HG02678 (cell line): Measurements from ENCODE around the gene CYBB.

Experiments used
- ATAC-seq: cut with Tn5 transposase; IDR thresholded peaks from one replicate; pipeline ENCODE4 v1.9.1; 2021; ENCODE audit warnings: mild to moderate bottlenecking, moderate library complexity; ENCODE audit not compliant: unreplicated experiment

The CYBB gene

DNA sequence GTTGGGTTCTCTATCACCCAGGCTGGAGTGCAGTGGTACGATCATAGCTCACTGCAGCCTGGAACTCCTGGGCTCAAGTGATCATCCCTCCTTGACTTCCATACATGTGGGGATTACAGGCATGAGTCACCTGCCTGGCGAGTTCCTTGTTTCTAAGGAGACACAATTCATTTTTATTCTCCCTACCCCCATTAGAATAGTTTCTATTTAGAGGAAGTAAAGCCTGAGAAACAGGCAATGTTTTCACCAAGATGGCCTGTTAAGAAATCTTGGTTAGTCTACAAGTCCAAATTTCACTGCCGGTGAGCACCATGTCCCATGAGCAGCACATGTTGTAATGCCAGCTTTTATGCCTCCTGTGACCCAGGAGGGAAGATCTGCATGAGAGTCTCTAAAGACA lies 5.7 kb downstream of the CYBB start:
- ATAC-seq: no peak

DNA sequence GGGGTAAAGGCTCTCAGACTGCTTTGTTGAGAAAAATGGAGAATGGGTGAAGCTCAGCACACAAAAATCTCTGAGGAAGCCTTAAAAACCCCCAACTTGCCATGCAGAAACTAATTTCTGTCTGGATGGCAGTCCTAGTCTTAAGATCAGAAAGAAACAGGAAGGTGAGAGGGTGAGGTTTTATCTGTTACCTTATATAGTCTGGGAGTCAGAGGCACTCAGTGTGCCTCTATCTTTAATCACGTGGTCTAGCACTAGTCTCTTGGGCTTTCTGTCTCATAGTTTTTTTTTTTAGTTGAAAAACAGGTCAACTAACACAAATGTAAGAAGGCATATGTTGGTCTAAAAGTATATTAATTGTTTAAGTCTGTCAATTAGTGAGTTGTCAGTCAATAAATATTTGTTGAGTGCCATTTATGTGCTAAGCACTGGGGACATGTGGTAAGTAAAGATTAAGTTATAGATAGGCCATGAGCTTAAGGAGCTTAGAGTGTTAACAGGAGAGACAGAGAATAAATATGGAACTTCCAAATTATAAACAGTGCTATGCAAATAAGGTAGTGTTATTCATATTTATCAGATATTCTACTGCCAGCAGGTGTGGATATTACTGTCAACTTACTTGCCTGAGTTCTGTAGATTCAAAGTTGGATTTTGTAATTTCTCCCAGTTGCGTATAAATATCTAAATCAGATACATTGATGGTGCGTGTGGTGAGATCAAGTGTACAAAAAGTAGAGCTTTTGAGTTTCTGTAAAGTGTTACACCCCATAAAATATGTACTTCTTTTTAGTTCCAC lies 7.0 kb downstream of the CYBB start:
- peak; percentile 78 for ATAC-seq

DNA sequence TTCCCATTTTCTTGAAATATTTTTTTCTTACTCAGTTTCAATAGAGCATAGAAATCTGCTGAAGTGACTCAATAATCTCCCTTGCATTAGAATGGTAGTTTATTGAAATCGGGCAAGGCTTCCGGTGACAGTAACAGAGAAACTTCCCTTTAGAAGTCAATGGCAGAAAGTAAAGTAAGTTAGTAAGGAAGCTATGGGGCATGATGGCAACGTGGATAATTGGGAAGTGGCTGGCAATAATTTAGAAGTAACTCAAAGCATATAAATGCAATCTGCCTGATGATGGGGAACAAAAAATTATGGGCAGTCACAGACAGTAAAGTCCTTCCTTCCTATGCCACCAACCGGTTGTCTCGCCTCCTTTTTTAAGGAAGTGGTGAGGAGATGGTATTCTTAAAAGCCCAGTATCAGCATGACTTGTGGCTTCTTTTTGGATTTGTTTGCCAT lies 7.6 kb downstream of the CYBB start:
- peak; percentile 59 for ATAC-seq

DNA sequence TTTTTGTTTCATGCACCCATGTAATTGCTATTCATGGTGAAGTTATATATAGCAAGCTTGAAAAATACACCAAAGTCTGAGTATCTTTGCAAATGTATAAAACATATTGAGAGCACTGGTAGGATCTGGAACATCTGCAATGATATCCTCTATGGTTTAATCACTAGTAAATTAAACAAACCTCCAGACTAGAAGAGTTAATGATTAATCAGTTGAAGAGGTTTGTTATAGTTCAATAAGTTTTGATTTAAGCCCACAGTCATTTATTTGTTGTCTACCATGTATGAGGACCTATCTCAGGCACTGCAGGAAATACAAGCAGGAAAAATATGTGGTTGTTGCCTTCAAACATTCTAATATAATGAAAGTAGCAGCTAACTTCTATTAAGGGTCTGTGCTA lies 16.5 kb downstream of the CYBB start:
- ATAC-seq: no peak

DNA sequence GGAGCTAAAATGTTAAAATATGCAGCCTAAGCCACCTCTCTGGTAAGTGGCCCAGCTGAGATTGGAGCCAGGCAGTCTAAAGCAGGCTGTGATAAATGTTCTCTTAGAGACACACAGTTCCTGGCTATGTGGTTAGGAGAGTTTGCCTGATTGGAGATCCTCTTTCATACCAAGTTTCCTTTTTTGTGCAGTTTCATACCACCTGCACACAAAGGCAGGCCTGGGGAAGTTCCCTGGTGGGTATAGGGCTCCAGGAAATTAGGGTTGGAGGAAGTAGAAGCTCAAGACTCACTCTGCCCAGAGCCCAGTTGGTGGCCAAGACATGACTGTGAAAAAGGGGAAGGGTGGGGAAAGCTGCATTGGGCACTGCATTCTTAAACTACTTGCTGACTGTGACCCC lies 16.9 kb downstream of the CYBB start:
- ATAC-seq: peak; percentile 75

DNA sequence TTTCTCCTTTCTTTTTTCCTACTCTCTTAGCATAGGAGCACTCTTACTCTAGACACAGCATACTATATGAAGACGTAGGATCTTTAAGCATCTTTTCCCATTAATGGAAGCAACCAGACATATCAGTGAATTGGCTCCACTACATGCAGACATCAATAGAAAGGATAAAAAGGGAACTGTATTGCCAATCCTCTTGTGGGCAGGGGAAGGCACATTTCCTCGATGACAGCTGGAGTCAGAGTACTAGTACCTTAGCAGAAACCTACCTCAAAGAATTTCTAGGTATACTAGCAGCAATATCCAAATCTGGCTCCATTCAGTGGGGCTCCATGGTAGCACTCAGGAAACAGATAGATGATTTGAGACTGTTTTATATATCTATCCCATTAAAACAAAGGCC lies 20.1 kb downstream of the CYBB start:
- no peak for ATAC-seq

DNA sequence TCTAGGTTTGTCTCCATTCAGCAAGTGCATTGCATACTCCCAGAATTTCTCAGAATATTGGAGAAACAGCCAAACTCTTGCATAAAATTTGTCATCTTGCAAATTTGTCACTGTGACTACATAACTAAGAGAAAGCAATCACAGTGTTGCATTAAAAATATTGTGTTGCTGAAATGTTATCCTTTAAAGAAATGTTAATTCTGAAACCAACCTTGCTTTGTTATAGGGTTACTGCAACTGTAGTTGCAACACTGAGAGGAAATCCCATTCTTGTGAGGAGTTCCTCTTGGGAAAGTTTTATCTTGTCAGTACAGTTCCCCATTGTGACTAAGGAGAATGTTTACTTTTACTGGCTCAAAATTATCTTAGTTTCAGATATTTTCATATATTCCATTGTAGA lies 20.9 kb downstream of the CYBB start:
- no peak for ATAC-seq

DNA sequence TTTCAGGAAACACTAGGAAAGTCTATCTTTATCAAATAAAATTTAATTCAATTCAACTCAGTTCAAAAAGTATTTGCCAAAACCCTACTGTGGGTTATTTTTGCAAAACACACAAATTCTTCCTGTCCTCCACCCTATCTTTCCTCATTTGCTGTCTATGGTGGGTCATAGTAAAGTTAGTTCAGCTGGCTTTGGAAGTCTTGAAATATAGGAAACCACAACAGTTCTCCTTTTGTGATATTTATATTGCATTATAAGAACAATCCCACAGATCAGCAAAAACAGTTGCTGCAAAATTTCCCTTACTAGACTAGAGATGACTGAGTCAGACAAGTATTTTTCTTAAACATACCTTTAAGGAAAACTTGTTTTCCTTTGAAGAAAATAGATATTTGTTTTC lies 22.2 kb downstream of the CYBB start:
- no peak for ATAC-seq

DNA sequence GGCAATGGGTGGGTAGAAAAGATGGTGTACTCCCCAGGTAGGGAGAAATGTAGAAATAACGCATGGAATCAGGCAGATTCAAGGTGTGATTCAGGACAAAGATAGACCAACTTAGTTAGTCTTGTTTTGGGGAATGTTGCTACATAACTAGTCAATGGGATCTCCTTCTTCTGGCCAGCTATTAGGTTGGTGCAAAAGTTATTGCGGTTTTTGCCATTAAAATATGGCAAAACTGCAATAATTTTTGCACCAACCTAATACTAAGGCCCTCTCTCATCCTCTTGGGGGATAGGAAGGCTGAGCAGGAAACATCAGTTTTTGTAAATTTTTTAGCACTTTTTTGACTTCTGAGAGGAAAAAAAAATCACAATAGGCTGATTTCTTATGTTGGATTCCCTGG lies 23.2 kb downstream of the CYBB start:
- no peak for ATAC-seq

DNA sequence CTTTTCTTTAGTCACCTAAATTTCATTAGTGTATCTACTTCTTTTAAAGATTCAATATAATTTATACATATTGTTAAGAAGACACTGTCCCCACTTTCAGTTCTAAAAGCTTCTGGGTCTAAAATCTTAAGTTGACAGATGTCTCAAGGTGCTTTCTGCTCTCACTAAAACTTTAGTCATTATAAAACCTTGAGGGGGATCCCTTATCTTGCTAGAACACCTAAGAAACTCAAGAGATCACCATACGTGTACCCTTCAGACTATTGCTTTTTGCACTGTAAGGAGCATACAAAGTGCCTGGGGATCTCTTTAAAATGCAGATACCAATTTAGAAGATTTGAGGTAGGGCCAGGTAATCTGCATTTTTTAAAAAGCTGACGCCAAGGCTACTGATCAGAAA lies 30.1 kb downstream of the CYBB start:
- no peak for ATAC-seq

DNA sequence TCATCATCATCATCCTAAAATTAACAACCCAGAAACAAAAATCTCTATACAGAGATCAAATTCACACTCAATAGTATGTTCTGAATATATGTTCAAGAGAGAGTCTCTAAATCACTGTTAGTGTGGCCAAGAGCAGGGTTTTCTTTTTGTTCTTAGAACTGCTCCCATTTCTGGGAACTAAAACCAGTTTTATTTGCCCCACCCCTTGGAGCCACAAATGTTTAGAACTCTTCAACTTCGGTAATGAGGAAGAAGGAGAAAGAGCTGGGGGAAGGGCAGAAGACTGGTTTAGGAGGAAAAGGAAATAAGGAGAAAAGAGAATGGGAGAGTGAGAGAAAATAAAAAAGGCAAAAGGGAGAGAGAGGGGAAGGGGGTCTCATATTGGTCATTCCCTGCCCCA lies 32.3 kb downstream of the CYBB start:
- no peak for ATAC-seq

DNA sequence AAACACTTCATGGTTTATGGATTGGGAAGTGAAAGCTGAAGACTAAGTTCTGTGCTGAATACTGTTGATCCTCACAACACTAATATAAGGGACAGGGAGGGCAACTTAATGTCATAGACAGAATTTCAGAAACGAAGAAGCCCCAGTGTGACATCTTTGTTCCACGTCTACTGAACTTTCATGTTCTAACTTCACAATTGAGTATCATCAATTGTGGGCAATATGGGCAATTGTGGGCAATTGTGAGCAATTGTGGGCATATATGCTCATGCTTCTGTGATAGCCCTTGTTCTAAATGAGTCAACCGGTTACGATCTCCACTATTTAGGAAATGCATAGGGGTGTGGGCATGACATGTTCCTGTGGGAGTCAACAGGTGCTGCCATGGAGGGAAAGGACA lies 33.7 kb downstream of the CYBB start:
- ATAC-seq: peak; percentile 31

DNA sequence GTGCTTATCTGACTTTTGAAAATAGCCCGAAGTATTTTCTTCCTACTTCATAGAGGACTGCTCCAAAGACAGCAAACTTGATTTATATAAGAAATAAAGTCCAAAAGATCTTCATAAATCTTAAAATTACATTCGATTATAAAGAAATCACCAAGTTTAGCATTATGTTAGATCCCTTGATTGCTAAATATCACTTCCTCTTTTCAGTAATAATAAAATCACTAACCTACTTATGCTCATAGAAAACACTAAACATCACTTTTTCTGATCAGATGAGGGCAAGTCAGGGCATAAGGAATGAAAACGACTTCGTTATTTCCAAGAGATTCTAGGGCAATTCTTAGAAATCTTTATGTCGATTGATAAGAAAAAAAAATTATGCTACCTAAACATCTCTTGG lies 35.5 kb downstream of the CYBB start:
- no peak for ATAC-seq

DNA sequence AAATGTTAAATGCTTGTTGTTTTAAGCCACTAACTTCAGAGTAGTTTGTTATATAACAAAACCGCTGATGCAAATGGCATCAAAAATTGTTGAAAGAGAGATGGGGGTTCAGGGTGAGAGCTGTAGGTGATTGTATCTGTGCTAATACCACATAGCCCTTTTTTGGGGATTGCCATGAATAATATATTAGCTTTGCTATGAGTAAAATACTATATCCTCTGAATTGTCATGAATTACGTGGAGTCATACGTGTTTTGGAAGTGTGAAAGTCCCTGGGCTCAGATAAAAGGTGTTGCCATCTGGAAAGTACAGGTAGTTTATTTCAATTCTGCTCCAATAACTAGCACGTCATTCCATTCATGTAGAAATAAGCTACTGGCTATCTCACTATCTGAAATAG lies 36.9 kb downstream of the CYBB start:
- ATAC-seq: peak; percentile 28

DNA sequence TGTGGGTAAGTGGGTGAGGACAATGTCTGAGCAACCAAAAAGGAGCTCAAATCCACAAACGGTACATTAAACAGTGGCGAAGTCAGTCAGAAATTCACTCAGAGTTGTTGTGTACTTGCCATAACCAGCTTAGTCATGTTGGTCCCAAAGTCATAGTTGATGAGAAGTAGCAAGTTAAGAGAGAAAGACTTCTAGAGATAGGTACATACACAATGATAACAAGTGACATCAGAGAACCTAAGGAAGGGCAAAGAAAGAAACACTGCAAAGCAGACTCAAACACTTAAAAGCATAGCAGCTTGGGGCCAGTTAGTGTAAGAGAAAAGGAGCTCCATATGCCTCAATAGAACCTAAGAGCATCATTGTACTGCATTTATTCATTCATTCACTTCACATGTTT lies 37.3 kb downstream of the CYBB start:
- ATAC-seq: peak; percentile 20

DNA sequence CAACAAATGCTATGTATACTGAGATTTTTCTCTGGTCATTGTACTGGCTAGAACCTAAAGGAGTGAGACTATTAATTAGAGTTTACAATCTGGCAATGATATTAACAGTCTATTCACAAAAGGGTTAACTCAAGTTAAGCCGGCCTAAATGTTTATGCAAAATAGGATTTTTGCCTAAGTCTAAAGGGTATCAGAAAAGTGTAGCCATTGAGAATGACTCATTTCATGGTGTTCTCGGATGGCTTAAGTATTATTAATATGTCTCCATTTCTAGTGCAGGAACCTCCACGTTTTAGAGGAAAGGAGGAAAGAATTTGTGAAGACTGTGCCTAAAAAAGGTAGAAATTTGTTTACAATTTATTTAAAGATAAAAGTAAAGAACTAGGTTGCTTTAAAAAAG lies 37.7 kb downstream of the CYBB start:
- no peak for ATAC-seq

DNA sequence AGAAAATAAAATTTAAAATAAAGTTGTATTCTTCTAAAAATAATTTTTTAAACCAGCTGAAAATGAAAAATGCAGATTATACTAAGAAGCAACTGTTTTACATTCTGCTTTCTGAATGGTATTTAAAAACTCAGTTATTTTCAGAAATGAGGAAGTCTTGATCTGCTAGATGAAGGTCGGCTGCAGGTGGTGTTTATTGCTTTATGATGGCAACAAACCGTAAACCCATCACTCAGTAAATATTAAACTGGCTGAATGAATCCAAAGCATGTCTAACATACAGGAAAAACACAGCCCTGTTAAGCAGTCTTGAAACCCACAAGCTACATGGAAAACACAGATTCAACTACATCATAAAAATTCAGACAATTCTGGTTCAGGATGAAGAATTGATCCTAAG lies 38.2 kb downstream of the CYBB start:
- ATAC-seq: peak; percentile 45

DNA sequence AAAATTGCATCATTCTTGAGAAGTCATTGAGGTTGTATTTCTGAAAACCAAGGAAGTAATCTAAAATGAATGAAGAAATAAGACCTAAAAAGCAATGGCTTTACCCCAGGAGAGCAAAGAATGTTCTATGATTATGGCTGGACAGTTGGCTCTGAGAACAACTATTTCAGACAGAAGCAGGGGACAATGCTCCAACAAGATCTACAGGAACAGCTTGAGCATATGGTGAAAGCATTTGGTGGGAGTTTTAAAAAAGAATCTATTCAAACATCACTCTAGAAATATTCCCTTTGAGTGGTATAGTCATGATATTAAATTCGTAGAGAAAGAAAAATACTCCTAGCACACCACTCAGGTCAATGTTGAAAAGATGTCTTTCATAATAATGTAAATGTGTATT lies 40.8 kb downstream of the CYBB start:
- no peak for ATAC-seq

DNA sequence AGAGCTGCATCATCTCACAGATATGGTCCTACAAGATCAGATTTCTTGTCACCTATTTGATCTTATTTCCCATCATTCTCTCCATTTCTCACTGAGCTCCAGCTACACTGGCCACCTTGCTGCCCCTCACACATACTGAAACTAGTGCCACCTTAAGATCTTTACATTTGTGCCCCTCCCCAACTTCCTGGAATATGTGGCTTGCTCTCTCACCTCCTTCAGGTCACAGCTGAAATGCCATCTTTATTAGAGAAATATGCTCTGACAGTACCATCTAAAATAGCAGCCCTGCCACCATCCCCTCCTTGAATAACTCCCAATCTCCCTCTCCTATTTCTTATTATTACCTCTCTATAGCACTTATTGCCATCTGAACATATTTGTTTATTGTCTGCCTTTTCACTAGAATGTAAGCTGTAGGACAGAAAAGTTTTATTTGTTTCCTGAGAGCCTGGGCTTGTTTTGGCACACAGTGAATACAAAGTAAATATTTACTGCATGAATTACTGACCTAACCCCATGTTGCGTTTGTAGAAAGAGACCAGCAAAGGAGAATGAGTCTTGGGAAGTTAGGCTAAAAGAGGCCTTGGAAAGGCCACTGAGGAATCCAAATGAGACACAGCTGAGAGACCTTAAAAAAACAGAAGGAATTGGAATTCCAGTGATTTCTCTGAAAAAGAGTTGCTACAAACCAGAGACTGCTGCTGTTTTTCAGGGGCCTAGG lies 44.8 kb downstream of the CYBB start:
- no peak for ATAC-seq

DNA sequence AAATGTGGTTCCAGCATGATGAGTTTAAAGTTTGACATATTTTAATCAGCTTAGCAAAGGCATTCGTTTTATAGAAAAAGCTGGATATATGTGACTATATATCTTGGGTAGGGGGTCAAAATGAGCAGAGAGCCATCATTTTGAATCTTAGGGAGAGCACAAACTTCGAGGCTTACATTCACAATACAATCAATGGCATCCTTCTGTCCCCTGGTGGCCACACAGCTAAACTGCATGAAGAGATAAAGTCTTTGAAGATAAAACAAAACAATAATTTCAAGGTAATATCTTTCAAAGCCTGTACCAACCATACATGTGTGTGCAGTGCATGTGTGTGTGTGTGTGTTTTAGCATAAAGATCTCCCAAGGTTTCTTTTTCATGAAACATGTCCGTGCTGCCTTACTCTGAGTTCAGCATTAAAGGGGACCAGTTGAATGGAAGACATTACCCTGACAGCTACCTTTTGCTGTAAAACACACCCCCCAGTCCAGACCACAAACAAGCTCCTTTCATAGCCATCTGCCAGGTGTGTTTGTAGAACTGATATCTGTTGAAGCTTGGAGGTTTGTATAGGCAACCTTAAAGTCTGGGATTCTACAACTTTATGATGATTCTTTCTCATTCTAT lies 45.5 kb downstream of the CYBB start:
- peak; percentile 71 for ATAC-seq

DNA sequence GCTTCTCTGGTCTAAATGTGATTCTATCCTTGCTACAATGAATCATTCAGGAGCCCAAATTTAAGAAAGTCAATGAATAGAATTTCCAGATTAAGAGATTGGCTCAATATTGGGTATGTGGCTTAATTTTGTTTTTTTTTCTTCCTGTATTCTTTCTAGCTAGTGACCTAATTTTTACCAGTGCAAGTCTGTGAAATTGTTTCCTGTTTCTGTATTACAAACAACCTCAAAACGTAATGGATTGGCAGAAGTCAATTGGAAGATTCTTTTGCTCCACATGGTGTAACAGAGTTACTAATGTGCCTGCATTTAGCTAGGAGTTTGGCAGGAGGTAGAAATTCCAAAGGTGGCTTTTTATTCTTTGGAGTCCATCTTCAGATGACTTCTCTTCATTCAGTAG lies 49.9 kb downstream of the CYBB start:
- no peak for ATAC-seq

DNA sequence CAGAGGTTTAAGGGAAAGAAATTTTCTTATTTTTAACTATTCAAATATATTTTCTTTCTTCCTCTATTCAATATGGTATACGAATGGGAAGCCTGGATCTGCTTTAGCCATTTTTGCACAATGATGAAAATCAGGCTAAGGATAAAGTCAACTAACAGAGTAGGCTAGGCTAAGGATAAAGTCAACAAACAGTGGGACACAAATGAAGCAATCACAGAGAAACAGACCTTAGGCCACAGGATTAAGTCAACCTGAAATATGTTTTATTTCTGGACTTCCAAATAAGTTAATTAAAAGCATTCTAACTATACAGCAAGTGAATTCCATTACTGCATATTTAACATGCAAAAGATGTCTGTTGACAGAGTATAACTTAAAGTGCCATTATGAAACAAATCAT lies 50.5 kb downstream of the CYBB start:
- no peak for ATAC-seq
